GM20000 (cell line): ENCODE results near the gene MCCD1.
"Not testable (repeated sequence)": the region's sequence is repeated elsewhere in the genome, so short reads cannot be mapped to it uniquely, and the experiment has no call there.

Experiments used
- DNase-seq: peaks from one replicate; pipeline ENCODE4 v3.0.0; 2012; ENCODE audit warnings: low spot score
- TF ChIP-seq, protein P1 (sequence below): IDR thresholded peaks from 2 replicates; pipeline ENCODE4 v1.5.1; 2012; ENCODE audit warnings: mild to moderate bottlenecking, control low read depth; ENCODE audit errors: extremely low read depth, missing control alignments

Gene MCCD1

GRCh38 chr6:31528821-31529328, at the start of gene MCCD1:
TSS of gene MCCD1 (plus strand) at chr6:31528962. CDS start at chr6:31529015, 53 bp downstream.
- TF ChIP-seq, protein P1, sequence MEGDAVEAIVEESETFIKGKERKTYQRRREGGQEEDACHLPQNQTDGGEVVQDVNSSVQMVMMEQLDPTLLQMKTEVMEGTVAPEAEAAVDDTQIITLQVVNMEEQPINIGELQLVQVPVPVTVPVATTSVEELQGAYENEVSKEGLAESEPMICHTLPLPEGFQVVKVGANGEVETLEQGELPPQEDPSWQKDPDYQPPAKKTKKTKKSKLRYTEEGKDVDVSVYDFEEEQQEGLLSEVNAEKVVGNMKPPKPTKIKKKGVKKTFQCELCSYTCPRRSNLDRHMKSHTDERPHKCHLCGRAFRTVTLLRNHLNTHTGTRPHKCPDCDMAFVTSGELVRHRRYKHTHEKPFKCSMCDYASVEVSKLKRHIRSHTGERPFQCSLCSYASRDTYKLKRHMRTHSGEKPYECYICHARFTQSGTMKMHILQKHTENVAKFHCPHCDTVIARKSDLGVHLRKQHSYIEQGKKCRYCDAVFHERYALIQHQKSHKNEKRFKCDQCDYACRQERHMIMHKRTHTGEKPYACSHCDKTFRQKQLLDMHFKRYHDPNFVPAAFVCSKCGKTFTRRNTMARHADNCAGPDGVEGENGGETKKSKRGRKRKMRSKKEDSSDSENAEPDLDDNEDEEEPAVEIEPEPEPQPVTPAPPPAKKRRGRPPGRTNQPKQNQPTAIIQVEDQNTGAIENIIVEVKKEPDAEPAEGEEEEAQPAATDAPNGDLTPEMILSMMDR = no peak
- DNase-seq = no peak

DNA sequence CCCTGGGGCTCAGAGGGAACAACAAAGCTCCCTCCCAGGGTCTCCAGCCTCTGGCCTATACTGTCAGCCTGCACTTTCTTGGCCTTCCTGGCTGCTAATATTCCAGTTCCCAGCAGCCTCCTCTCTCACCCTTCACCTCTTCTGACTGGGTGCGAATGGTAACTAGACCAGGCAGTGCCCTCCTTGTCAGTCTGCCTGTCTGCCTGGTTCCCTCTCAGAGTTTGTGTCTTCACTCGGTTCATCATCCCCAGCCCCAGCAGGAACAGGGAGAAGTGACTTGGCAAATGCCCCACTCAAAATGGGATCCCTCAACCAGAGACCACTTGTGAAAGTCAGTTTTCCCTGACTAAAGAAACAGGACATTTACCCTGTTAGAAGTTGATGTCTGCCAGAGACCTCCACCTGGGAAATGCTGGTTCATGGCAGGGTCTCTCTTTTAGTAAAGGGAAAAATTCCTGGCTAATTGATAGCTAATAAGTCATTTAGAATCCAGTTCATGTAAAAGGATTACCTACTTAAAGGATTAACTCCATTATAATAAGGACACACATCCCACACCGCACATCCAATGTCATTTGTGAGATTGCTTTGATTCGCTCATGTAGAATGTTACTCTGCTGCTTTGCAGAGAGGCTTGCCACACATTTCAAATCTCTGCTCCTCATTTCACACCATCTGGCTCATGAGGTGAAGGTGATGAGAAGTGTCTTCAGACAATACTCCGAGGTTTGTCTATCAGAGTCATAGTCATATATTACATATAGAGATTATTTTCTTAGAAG, 49.4 kb upstream of the MCCD1 start:
- no peak for DNase-seq
- TF ChIP-seq, protein P1 = no peak

DNA sequence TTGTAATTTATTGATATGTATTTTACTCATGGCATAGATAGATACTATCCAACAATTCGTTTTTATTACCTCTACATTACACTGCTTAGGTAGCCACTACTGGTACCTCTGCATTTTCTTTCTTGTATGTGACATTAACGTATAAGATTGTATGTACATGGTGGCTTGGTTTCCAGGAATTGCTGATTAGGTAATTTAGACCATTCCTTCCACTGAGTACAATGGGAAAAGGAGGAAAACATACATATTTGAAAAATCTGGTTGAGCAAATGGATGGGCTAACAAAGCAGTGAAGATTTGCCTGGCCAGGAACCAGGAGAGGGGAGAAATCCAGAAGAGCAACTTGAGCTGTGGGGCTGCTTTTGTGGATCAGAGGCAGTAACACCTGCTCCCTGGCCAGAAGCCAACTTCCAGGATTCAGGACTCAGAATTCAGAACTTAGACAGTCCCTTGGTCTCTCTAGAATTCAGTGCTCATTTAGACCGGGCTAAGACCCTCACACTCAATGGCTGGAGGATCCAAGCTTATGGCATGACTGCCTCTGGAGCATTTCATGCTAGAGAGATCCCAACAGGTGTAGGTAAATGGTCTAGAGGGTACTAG, 48.7 kb upstream of the MCCD1 start:
- TF ChIP-seq, protein P1 = no peak
- DNase-seq = no peak

DNA sequence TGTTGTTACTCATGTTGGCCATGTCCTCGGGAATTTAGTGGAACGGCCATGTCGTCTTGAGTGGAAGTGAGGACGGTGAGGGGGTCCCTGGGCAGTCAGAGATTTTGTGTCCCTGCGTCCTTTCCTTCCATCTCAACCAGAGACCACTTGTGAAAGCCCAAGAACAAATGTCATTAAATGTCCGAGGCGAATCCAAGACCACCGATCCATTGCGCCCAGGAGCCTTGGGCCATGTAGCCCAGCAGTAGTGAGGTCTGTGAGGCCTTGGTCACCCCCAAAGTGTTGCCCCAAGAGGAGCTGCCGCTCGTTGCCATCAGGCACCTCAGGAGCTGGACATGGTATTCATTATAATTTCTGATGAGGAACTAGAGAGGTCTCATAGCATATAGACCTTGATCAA, 48.2 kb upstream of the MCCD1 start:
- TF ChIP-seq, protein P1 = no peak
- no peak for DNase-seq

- TF ChIP-seq, protein P1 = no peak
- no peak for DNase-seq
Observed at GRCh38 chr6:31483392-31483791, 45.4 kb upstream of the MCCD1 start.

DNA sequence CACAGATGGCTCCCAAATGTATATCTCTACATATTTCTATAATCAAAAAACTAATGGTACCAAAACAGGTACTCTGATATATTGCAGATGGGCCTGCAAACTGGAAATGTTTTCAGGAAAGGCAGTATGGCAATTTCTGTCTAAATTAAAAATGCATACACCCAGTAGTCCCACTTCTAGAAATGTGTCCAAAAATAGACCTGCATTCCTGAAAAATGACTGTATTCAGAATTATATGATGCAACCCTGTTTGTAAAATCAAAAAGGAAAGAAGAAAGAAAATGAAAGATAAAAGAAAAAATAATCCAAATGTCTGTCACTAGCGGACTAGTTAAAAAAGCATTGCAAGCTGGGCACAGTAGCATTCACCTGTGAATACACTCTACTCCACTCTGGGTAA, 43.7 kb upstream of the MCCD1 start:
- DNase-seq = no peak
- TF ChIP-seq, protein P1 = no peak

- not testable (repeated sequence) for DNase-seq
Observed at GRCh38 chr6:31486065-31486837, 42.5 kb upstream of the MCCD1 start.

DNA sequence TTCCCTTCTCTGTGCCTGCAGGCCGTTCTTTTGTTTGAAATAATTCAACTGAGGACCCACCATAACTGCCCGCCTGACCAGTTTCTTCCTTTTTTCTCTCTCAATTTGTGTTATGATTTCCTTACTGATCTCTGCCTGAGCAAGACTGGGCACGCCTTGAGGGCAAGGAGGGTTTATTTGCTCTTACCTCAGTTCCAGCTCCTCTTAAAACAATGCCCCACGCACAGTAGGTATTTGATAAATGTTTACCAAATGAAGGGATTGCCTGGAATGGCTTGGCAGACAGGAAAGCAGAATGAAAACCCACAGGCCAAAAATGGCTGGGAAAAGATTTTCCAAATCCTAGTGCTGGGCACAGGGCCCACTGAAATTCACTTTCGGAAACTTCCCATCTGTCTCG, 41.1 kb upstream of the MCCD1 start:
- DNase-seq = not testable (repeated sequence)
